ENCODE data around the gene PRKAG2. TPM values are rescaled to one million over a fixed set of nuclear protein-coding genes. Genes with fewer than 3 reads are reported as not detected.

PRKAG2 gene
- total and polyA plus RNA-seq, 9 donors: 9.3 to 37.7 (median 22.6) TPM

DNA sequence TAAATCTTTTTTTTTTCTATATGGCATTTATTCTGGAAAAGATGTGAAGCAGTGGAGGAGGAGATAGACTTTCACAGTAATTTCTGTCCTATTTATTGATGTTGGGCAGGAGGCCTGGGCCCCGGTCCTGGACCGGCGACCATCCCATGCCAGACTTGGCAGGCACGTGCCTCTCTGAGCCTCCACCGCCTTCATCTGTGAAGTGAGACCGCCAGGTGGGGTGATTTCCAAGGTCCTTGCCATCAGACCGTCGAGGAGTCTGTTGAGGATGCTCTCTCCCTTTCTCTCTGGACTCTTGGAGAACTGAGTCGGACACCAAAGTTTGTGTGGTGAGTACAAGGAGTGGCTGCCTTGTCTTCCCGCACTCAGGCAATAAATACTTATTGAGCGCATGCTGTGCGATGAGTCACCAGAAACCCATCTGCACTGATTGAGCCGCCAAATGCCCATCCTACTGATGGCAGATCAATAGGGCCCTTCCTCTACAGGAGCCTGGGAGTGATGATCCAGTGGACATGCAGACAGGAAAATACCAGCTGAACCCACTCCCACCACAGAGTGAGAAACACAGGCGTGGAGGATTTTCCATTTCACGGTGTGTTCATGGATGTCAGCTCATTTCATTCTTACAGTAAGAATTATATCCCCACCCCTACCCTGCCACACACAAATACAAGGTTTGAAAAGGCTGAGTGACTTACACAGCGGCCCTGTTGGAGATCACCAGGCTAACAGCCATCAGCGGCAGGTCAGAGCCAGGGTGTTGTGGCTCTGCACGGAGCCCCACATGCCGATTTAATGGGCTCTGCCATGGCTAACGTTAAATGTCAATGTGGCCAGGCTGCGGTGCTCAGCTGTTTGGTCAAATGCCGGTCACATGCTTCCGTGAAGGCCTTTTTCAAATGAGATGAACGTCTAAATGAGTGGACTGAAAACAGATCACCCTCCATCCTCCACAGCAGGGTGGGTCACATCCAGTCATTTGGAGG, 11.5 kb upstream of the PRKAG2 start:
- no peaks in the 10 kb centered on the region for H3K36me3 ChIP-seq
- H3K9me3 ChIP-seq: no peaks in the 10 kb centered on the region
- H3K27ac ChIP-seq: no peak overlapping the region
- DNase-seq: peak in 1 of 5 donors; percentile 7
- WGBS, 3 donors: 71 to 75% (median 71%) methylated on average over 24 of the region's 24 CpGs
- intact Hi-C loops (cut with DNase I): no loop called here
- no peaks in the 10 kb centered on the region for H3K27me3 ChIP-seq
- TF ChIP-seq EP300 (IDR thresholded peaks at IDR 0.05) (no peak), POLR2A (IDR thresholded peaks at IDR 0.05) (no peak), CTCF (IDR thresholded peaks at IDR 0.05) (no peak)
- no peak overlapping the region for H3K4me3 ChIP-seq
- H3K4me1 ChIP-seq (ENCODE audit: insufficient read depth): no peaks in the 10 kb centered on the region

GRCh38 chr7:151886783-151887182, 9.9 kb upstream of the PRKAG2 start:
- Histone ChIP-seq H3K4me1 (ENCODE audit: insufficient read depth) (no peaks in the 10 kb centered on the region), H3K9me3 (no peaks in the 10 kb centered on the region), H3K27ac (no peak overlapping the region), H3K27me3 (no peaks in the 10 kb centered on the region), H3K4me3 (no peak overlapping the region), H3K36me3 (no peaks in the 10 kb centered on the region)
- TF ChIP-seq EP300 (IDR thresholded peaks at IDR 0.05) (no peak), POLR2A (IDR thresholded peaks at IDR 0.05) (no peak), CTCF (IDR thresholded peaks at IDR 0.05) (no peak)
- intact Hi-C loops (cut with DNase I): loop anchor here in 1 of 4 donors (2.0 kb wide), 1 partner anchor 32 kb away; no protein-coding TSS in a partner anchor
- WGBS, 3 donors: 68 to 69% (median 68%) methylated on average over 15 of the region's 15 CpGs
- peak in 1 of 5 donors; percentile 18 for DNase-seq

DNA sequence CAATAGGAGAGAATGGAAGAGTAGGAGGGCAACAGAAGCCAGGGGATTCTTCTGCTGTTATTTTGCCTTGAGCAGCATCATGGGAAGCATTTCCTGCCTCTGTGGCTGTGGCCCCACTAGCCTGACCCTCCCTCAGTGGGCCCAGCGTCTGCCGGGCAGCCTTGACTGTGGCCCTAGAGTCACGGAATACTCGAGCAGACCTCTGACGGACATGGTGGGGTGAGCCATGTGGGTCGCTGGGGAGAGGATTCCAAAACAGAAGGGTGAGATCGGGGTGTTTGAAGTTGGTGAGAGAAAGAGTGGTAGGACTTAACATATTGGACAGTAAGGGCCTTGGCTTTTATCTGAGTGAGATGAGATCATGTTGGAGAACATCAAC, 8.3 kb upstream of the PRKAG2 start:
- intact Hi-C loops (cut with DNase I): no loop called here
- no peak overlapping the region for H3K4me3 ChIP-seq
- no peak overlapping the region for H3K27ac ChIP-seq
- no peak for TF ChIP-seq EP300 (IDR thresholded peaks at IDR 0.05)
- no peak for TF ChIP-seq CTCF (IDR thresholded peaks at IDR 0.05)
- no peak for TF ChIP-seq POLR2A (IDR thresholded peaks at IDR 0.05)
- H3K36me3 ChIP-seq: no peaks in the 10 kb centered on the region
- no peaks in the 10 kb centered on the region for H3K4me1 ChIP-seq (ENCODE audit: insufficient read depth)
- H3K27me3 ChIP-seq: no peaks in the 10 kb centered on the region
- no peaks in the 10 kb centered on the region for H3K9me3 ChIP-seq
- WGBS, 3 donors: 76 to 89% (median 89%) methylated on average over 7 of the region's 7 CpGs
- peak in 1 of 5 donors; percentile 5 for DNase-seq

DNA sequence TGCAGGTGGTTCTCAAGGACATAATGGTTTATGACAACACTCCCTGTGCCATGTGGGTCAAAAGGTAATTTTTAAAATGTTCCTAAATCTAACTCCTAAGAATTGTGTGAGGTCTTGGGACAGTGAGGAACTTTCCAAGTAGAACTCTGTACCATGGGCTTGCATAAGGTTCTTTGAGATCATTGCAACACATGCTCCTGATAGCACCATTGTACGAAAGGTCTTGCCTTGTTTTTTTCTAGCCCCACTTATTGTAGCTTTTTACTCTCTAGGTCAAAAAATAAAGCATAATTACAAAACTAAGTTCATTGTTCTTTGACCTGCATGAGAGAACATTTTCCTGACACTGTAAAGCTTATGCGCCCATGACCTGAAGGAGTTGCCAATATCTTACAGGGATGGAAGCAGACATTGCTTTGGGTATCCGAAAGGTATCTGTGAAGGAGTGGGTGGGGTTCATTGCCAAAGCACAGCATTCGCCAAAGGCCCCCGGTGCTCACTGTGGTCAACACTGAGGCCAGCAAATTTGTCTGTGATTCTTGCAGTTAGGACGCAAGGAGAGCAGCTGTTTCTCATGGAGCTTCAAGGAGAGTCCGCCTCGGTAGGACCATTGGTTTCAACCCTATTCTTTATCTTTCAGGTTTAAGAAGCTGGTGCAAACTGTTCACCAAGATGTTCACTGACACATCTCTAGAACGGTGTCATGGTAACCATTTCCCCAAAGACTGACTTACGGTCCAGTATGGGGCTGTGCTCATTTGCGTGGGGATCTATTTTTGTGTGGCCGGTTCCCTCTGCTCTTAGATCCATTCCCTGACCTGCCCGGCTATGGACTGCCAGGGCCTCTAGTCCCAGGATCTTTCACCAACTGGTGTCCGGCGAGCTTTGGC, 7.6 kb upstream of the PRKAG2 start:
- H3K4me3 ChIP-seq: no peak overlapping the region
- intact Hi-C loops (cut with DNase I): no loop called here
- WGBS, 3 donors: 89 to 94% (median 92%) methylated on average over 15 of the region's 15 CpGs
- H3K27ac ChIP-seq: no peak overlapping the region
- no peaks in the 10 kb centered on the region for H3K27me3 ChIP-seq
- peak in 1 of 5 donors; percentile 1 for DNase-seq
- TF ChIP-seq EP300 (IDR thresholded peaks at IDR 0.05): no peak
- no peak for TF ChIP-seq CTCF (IDR thresholded peaks at IDR 0.05)
- no peak for TF ChIP-seq POLR2A (IDR thresholded peaks at IDR 0.05)
- no peaks in the 10 kb centered on the region for H3K4me1 ChIP-seq (ENCODE audit: insufficient read depth)
- no peaks in the 10 kb centered on the region for H3K9me3 ChIP-seq
- no peaks in the 10 kb centered on the region for H3K36me3 ChIP-seq
